Right kidney (tissue), 9 donors: ENCODE data around the gene FRZB.
A peak's percentile ranks its signal among the peaks of the same experiment; 100 is the strongest.
"Not testable (repeated sequence)": the region's sequence is repeated elsewhere in the genome, so short reads cannot be mapped to it uniquely, and the experiment has no call there.

Experiments
- DNase-seq: peaks from one replicate; pipeline ENCODE4 v3.0.0-alpha.2; 2016
- long read RNA-seq, 8 donors: transcript quantifications; one replicate each; lab custom pipeline, GENCODE V29; 2026

The FRZB gene
- long read RNA-seq, donor 1, transcript FRZB-201 (6 exons, 3,162 nt): major isoform, 11 of 11 reads
- long read RNA-seq, donor 1, partial matches to known transcripts: 0 of 11 reads
- long read RNA-seq, donor 1, other reads (novel, unspliced or antisense): 0 of 11 reads
- long read RNA-seq, donor 2, partial matches to known transcripts: 0 of 4 reads
- long read RNA-seq, donor 2, other reads (novel, unspliced or antisense): 0 of 4 reads
- long read RNA-seq, donor 3, transcript FRZB-201 (6 exons, 3,162 nt): major isoform, 15 of 32 reads
- long read RNA-seq, donor 3, partial matches to known transcripts: 17 of 32 reads
- long read RNA-seq, donor 3, other reads (novel, unspliced or antisense): 0 of 32 reads
- long read RNA-seq, donor 4, partial matches to known transcripts: 0 of 1 reads
- long read RNA-seq, donor 4, other reads (novel, unspliced or antisense): 0 of 1 reads
- long read RNA-seq, donor 5, transcript FRZB-201 (6 exons, 3,162 nt): major isoform, 5 of 5 reads
- long read RNA-seq, donor 5, partial matches to known transcripts: 0 of 5 reads
- long read RNA-seq, donor 5, other reads (novel, unspliced or antisense): 0 of 5 reads
- long read RNA-seq, donor 6, partial matches to known transcripts: 0 of 2 reads
- long read RNA-seq, donor 6, other reads (novel, unspliced or antisense): 0 of 2 reads
- long read RNA-seq, donor 7, transcript FRZB-201 (6 exons, 3,162 nt): major isoform, 10 of 10 reads
- long read RNA-seq, donor 7, partial matches to known transcripts: 0 of 10 reads
- long read RNA-seq, donor 7, other reads (novel, unspliced or antisense): 0 of 10 reads
- long read RNA-seq, donor 8, transcript FRZB-201 (6 exons, 3,162 nt): major isoform, 10 of 16 reads
- long read RNA-seq, donor 8, partial matches to known transcripts: 6 of 16 reads
- long read RNA-seq, donor 8, other reads (novel, unspliced or antisense): 0 of 16 reads

GRCh38 chr2:182866461-182867406 lies at the start of gene FRZB:
Gene FRZB, minus strand, starts transcription at chr2:182866637. Its CDS starts 85 bp downstream, at chr2:182866552.
- peak; percentile 81 for DNase-seq

GRCh38 chr2:182915369-182916326 lies 49.2 kb upstream of the FRZB start:
- DNase-seq: no peak

GRCh38 chr2:182914852-182915251 lies 48.4 kb upstream of the FRZB start:
- no peak for DNase-seq

GRCh38 chr2:182913064-182913463 lies 46.6 kb upstream of the FRZB start:
- DNase-seq: no peak

GRCh38 chr2:182912518-182912915 lies 46.1 kb upstream of the FRZB start:
- DNase-seq: no peak

GRCh38 chr2:182911813-182912517 lies 45.5 kb upstream of the FRZB start:
- no peak for DNase-seq

- no peak for DNase-seq
These were observed 44.5 kb upstream of the FRZB start for GRCh38 chr2:182910965-182911364.

GRCh38 chr2:182907081-182907830 lies 40.8 kb upstream of the FRZB start:
- no peak for DNase-seq

GRCh38 chr2:182906454-182906853 lies 40.0 kb upstream of the FRZB start:
- DNase-seq: no peak

GRCh38 chr2:182904844-182905243 lies 38.4 kb upstream of the FRZB start:
- no peak for DNase-seq

GRCh38 chr2:182903566-182903965 lies 37.1 kb upstream of the FRZB start:
- no peak for DNase-seq

- DNase-seq: no peak
These were observed 35.3 kb upstream of the FRZB start for GRCh38 chr2:182901748-182902147.

GRCh38 chr2:182898718-182899117 lies 32.3 kb upstream of the FRZB start:
- DNase-seq: no peak

- no peak for DNase-seq
These were observed 30.7 kb upstream of the FRZB start for GRCh38 chr2:182897137-182897536.

GRCh38 chr2:182895798-182896197 lies 29.4 kb upstream of the FRZB start:
- no peak for DNase-seq

GRCh38 chr2:182895169-182895568 lies 28.7 kb upstream of the FRZB start:
- DNase-seq: no peak

GRCh38 chr2:182894174-182894573 lies 27.7 kb upstream of the FRZB start:
- DNase-seq: no peak

- no peak for DNase-seq
These were observed 27.2 kb upstream of the FRZB start for GRCh38 chr2:182893666-182894065.

GRCh38 chr2:182893035-182893434 lies 26.6 kb upstream of the FRZB start:
- DNase-seq: not testable (repeated sequence)
